ENCODE measurements around the gene ADAMTS6.
A peak's percentile ranks its signal among the peaks of the same experiment; 100 is the strongest.

Gene ADAMTS6

GRCh38 chr5:65132386-65132785, 349.3 kb downstream of the ADAMTS6 start:
- no peak for FAIRE-seq

- FAIRE-seq = no peak
Measured at GRCh38 chr5:65128226-65128625, 353.5 kb downstream of the ADAMTS6 start.

GRCh38 chr5:65127161-65127901, 354.4 kb downstream of the ADAMTS6 start:
- peak; percentile 46 for FAIRE-seq

- no peak for FAIRE-seq
Measured at GRCh38 chr5:65126542-65127069, 355.1 kb downstream of the ADAMTS6 start.

- no peak for FAIRE-seq
Measured at GRCh38 chr5:65125591-65126541, 355.9 kb downstream of the ADAMTS6 start.

GRCh38 chr5:65121880-65122436, 359.8 kb downstream of the ADAMTS6 start:
- no peak for FAIRE-seq

GRCh38 chr5:65120371-65120967, 361.3 kb downstream of the ADAMTS6 start:
- FAIRE-seq = no peak

GRCh38 chr5:65117525-65117924, 364.2 kb downstream of the ADAMTS6 start:
- peak; percentile 71 for FAIRE-seq

- FAIRE-seq = no peak
Measured at GRCh38 chr5:65113771-65114170, 367.9 kb downstream of the ADAMTS6 start.

GRCh38 chr5:65111961-65112658, 369.6 kb downstream of the ADAMTS6 start:
- no peak for FAIRE-seq

GRCh38 chr5:65108786-65109743, 372.7 kb downstream of the ADAMTS6 start:
- no peak for FAIRE-seq

GRCh38 chr5:65105301-65105700, 376.4 kb downstream of the ADAMTS6 start:
- no peak for FAIRE-seq

- FAIRE-seq = no peak
Measured at GRCh38 chr5:65104831-65105230, 376.9 kb downstream of the ADAMTS6 start.

- FAIRE-seq = no peak
Measured at GRCh38 chr5:65103756-65104440, 377.8 kb downstream of the ADAMTS6 start.

- FAIRE-seq = no peak
Measured at GRCh38 chr5:65102976-65103711, 378.6 kb downstream of the ADAMTS6 start.

- no peak for FAIRE-seq
Measured at GRCh38 chr5:65102371-65102975, 379.2 kb downstream of the ADAMTS6 start.

GRCh38 chr5:65101632-65102100, 380.1 kb downstream of the ADAMTS6 start:
- FAIRE-seq = no peak

- FAIRE-seq = no peak
Measured at GRCh38 chr5:65100911-65101631, 380.6 kb downstream of the ADAMTS6 start.

Data from A204.1 (cell line).